Measurements from ENCODE around the gene NUPR2. TPM values are rescaled to one million over a fixed set of nuclear protein-coding genes. Genes with fewer than 3 reads are reported as not detected.
"Not testable (repeated sequence)": the region's sequence is repeated elsewhere in the genome, so short reads cannot be mapped to it uniquely, and the experiment has no call there.

The NUPR2 gene
- total and polyA plus RNA-seq, 3 donors from 2014 or later, result 171 to 785 (median 227) TPM

GRCh38 chr7:56078196-56078595 lies 38.0 kb downstream of the NUPR2 start:
- no peak for DNase-seq

GRCh38 chr7:56077681-56078080 lies 38.5 kb downstream of the NUPR2 start:
- intact Hi-C loops (cut with DNase I; ENCODE audit: low total_unique reads), result loop anchor here (10.0 kb wide), 1 partner anchor 73 kb away; no protein-coding TSS in a partner anchor
- peaks cover 16% of the 10 kb centered on the region for H3K4me1 ChIP-seq
- TF ChIP-seq POLR2A (IDR thresholded peaks at IDR 0.05) (no peak), CTCF (IDR thresholded peaks at IDR 0.05) (no peak)
- no peaks in the 10 kb centered on the region for H3K27me3 ChIP-seq
- no peak overlapping the region for H3K4me3 ChIP-seq
- no peaks in the 10 kb centered on the region for H3K9me3 ChIP-seq
- DNase-seq, result no peak
- WGBS, 2 donors, result 94 to 95% methylated on average over 3 of the region's 3 CpGs
- H3K27ac ChIP-seq, result no peak overlapping the region
- H3K36me3 ChIP-seq (ENCODE audit: low read depth, missing control alignments), result no peaks in the 10 kb centered on the region

More at GRCh38 chr7:56078196-56078595, 38.0 kb downstream of the NUPR2 start:
- no peaks in the 10 kb centered on the region for H3K36me3 ChIP-seq (ENCODE audit: low read depth, missing control alignments)
- intact Hi-C loops (cut with DNase I; ENCODE audit: low total_unique reads), result loop anchor here (10.0 kb wide), 1 partner anchor 73 kb away; no protein-coding TSS in a partner anchor
- no peaks in the 10 kb centered on the region for H3K9me3 ChIP-seq
- H3K27me3 ChIP-seq, result no peaks in the 10 kb centered on the region
- H3K4me1 ChIP-seq, result peaks cover 19% of the 10 kb centered on the region
- TF ChIP-seq POLR2A (IDR thresholded peaks at IDR 0.05), result no peak
- TF ChIP-seq CTCF (IDR thresholded peaks at IDR 0.05), result no peak
- H3K4me3 ChIP-seq, result no peak overlapping the region
- WGBS, 2 donors, result 93 to 100% methylated on average over 1 to 15 of the region's 16 CpGs
- H3K27ac ChIP-seq, result no peak overlapping the region

GRCh38 chr7:56074371-56074791 lies 41.8 kb downstream of the NUPR2 start:
- Histone ChIP-seq H3K27ac (no peak overlapping the region), H3K36me3 (ENCODE audit: low read depth, missing control alignments) (no peaks in the 10 kb centered on the region)

GRCh38 chr7:56066376-56066775 lies 49.8 kb downstream of the NUPR2 start:
- H3K36me3 ChIP-seq (ENCODE audit: low read depth, missing control alignments); H3K4me1 ChIP-seq; H3K4me3 ChIP-seq; H3K27me3 ChIP-seq; H3K27ac ChIP-seq; H3K9me3 ChIP-seq; DNase-seq; intact Hi-C loops (cut with DNase I; ENCODE audit: low total_unique reads): not testable (repeated sequence)
- WGBS, 2 donors, result 67 to 76% methylated on average over 12 to 13 of the region's 13 CpGs

More at GRCh38 chr7:56074371-56074791, 41.8 kb downstream of the NUPR2 start:
- no peak overlapping the region for H3K4me3 ChIP-seq
- intact Hi-C loops (cut with DNase I; ENCODE audit: low total_unique reads), result loop anchor here (10.0 kb wide), 1 partner anchor 70 kb away; no protein-coding TSS in a partner anchor
- no peaks in the 10 kb centered on the region for H3K27me3 ChIP-seq
- 13 to 14% methylated on average over 19 of the region's 19 CpGs for WGBS, 2 donors
- DNase-seq, result peak; percentile 87
- TF ChIP-seq POLR2A (IDR thresholded peaks at IDR 0.05) (no peak), CTCF (IDR thresholded peaks at IDR 0.05) (peak; percentile 81 to 89 (median 83))
- no peaks in the 10 kb centered on the region for H3K9me3 ChIP-seq
- peaks cover 8% of the 10 kb centered on the region for H3K4me1 ChIP-seq

Other genes with a start within 250 kb of the NUPR2 start
- gene ZNF713, start 229.0 kb downstream of the NUPR2 start, total RNA-seq, result 10 to 100 TPM; 19.0 to 21.7 TPM
- gene ZNF713, start 229.0 kb downstream of the NUPR2 start, polyA plus RNA-seq (ENCODE audit: insufficient read depth, low read depth, low replicate concordance), result 10.1 TPM
- 10 to 100 TPM in 1 of 2 donors, 1 to 10 TPM in 1; 8.9 to 10.7 TPM for gene MRPS17, start 164.5 kb downstream of the NUPR2 start, total RNA-seq
- gene MRPS17, start 164.5 kb downstream of the NUPR2 start, polyA plus RNA-seq (ENCODE audit: insufficient read depth, low read depth, low replicate concordance), result 19.7 TPM
- gene NIPSNAP2, start 151.8 kb downstream of the NUPR2 start, total RNA-seq, result 100 to 1,000 TPM in 1 of 2 donors, 10 to 100 TPM in 1; 90.2 to 136 TPM
- gene NIPSNAP2, start 151.8 kb downstream of the NUPR2 start, polyA plus RNA-seq (ENCODE audit: insufficient read depth, low read depth, low replicate concordance), result 41.1 TPM
- gene PSPH, start 65.0 kb downstream of the NUPR2 start, total RNA-seq, result 10 to 100 TPM; 18.4 to 21.5 TPM
- gene PSPH, start 65.0 kb downstream of the NUPR2 start, polyA plus RNA-seq (ENCODE audit: insufficient read depth, low read depth, low replicate concordance), result 16.6 TPM
- gene CCT6A, start 64.7 kb downstream of the NUPR2 start, total RNA-seq, result 10 to 100 TPM; 90.4 to 96.4 TPM
- 103 TPM for gene CCT6A, start 64.7 kb downstream of the NUPR2 start, polyA plus RNA-seq (ENCODE audit: insufficient read depth, low read depth, low replicate concordance)
- gene SUMF2, start 52.1 kb downstream of the NUPR2 start, total RNA-seq, result 100 to 1,000 TPM in 1 of 2 donors, 10 to 100 TPM in 1; 84.8 to 107 TPM
- 83.3 TPM for gene SUMF2, start 52.1 kb downstream of the NUPR2 start, polyA plus RNA-seq (ENCODE audit: insufficient read depth, low read depth, low replicate concordance)
- gene PHKG1, start 23.5 kb downstream of the NUPR2 start, total RNA-seq, result 1 to 10 TPM; 1.5 to 2.8 TPM
- 2.1 TPM for gene PHKG1, start 23.5 kb downstream of the NUPR2 start, polyA plus RNA-seq (ENCODE audit: insufficient read depth, low read depth, low replicate concordance)
- gene CHCHD2, start 9.9 kb downstream of the NUPR2 start, total RNA-seq, result 100 to 1,000 TPM; 212 to 289 TPM
- 321 TPM for gene CHCHD2, start 9.9 kb downstream of the NUPR2 start, polyA plus RNA-seq (ENCODE audit: insufficient read depth, low read depth, low replicate concordance)

All from testis (tissue), 3 donors.